ENCODE measurements around the gene FMN1. TPM values are rescaled to one million over a fixed set of nuclear protein-coding genes. Genes with fewer than 3 reads are reported as not detected.

The FMN1 gene
- total and polyA plus RNA-seq, 2 of the 8 experiments (the other 6 are each of a cell fraction or from before 2014, with no cell fraction given) = 0.27 to 3.7 TPM

DNA sequence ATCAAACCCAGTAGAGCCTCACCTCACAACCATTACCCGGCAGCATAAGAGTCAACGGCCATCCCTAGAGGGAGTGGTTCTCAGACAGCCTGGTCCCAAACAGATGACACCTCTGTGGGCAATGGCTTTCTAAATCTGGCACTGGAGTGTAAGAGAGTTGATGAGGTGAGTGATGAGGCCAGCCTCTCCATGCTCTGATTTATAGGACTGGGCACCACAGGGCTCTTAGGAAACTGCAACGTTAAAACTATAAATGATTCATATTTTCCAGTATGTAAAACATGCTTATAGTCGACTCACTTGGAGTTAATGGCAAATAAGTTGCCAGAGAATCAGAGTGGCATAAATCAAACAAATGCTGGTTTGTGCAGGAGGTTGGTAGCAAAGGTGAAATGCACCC lies 289.0 kb downstream of the FMN1 start:
- Histone ChIP-seq H3K23ac (ENCODE audit: insufficient read length) (no peak overlapping the region), H3K79me1 (ENCODE audit: low read depth, low read length) (no peaks in the 10 kb centered on the region), H2AK5ac (ENCODE audit: low read depth, low read length) (no peak overlapping the region), H2BK12ac (ENCODE audit: low read depth, low read length) (no peak overlapping the region), H2AFZ (ENCODE audit: low read length) (no peak overlapping the region), H4K8ac (ENCODE audit: extremely low read depth, insufficient read depth, low read length) (no peak overlapping the region), H3K27ac (ENCODE audit: low read depth, low read length) (no peak overlapping the region), H2BK5ac (ENCODE audit: low read depth, low read length) (no peak overlapping the region), H2BK15ac (ENCODE audit: low read length) (no peak overlapping the region), H3K4me2 (ENCODE audit: insufficient read depth in 1 of 2, low read depth in 2 of 2, low read length in 2 of 2) (no peak overlapping the region), H4K91ac (replicated peaks; ENCODE audit: insufficient read length, low read length) (no peak overlapping the region), H3K9ac (replicated peaks in 1 of 4; ENCODE audit: extremely low read depth in 1 of 4, low read depth in 3 of 4, low read length in 3 of 4) (no peak overlapping the region; a peak in 1 of 7 replicates), H3K4me1 (replicated peaks in 1 of 4; ENCODE audit: control insufficient read depth in 3 of 4, insufficient read depth in 4 of 4, low read length in 3 of 4) (peaks cover 0 to 4% (median 0%) of the 10 kb centered on the region in 4 experiments; a peak in 2 of 7 replicates), H3K9me3 (ENCODE audit: insufficient read depth in 2 of 2, low read depth in 1 of 2, low read length in 1 of 2) (no peaks in the 10 kb centered on the region), H3K79me2 (ENCODE audit: control insufficient read depth in 1 of 2, insufficient read depth in 2 of 2, low read length in 2 of 2) (no peaks in the 10 kb centered on the region), H2BK20ac (ENCODE audit: low read length) (no peak overlapping the region), H3K27me3 (replicated peaks in 1 of 4; ENCODE audit: control insufficient read depth in 3 of 4, extremely low read depth in 1 of 4, insufficient read depth in 3 of 4, low read length in 3 of 4) (no peaks in the 10 kb centered on the region), H3K4me3 (ENCODE audit: extremely low read depth in 1 of 4, insufficient read depth in 2 of 4, low read depth in 3 of 4, low read length in 4 of 4) (no peak overlapping the region), H3K14ac (ENCODE audit: insufficient read length) (no peak overlapping the region), H3K23me2 (ENCODE audit: low read depth, low read length) (no peaks in the 10 kb centered on the region), H3K56ac (replicated peaks; ENCODE audit: insufficient read length, low read depth, low read length) (no peak overlapping the region), H3K4ac (replicated peaks; ENCODE audit: insufficient read length, low read depth, low read length) (no peak overlapping the region), H3K36me3 (ENCODE audit: control insufficient read depth in 2 of 4, insufficient read depth in 4 of 4, low read length in 3 of 4) (no peaks in the 10 kb centered on the region), H4K5ac (ENCODE audit: insufficient read length, low read depth, low read length) (no peak overlapping the region), H3K18ac (ENCODE audit: extremely low read depth, low read length) (no peak overlapping the region), H4K20me1 (replicated peaks in 1 of 2; ENCODE audit: control insufficient read depth in 1 of 2, insufficient read depth in 2 of 2, low read length in 2 of 2) (no peaks in the 10 kb centered on the region), H2BK120ac (replicated peaks; ENCODE audit: low read depth, low read length) (no peak overlapping the region)
- FAIRE-seq = no peak
- ChIA-PET CTCF (ENCODE audit: partially characterized antibody) (interaction anchor here (2.9 kb wide), 1 partner anchor 31 kb away, joined by 10 read pairs; no protein-coding TSS in a partner anchor), POLR2A (ENCODE audit: partially characterized antibody) (no interaction called here)
- DNase-seq (ENCODE audit: low read depth in 1 of 2, low spot score in 2 of 2) = no peak
- 86% methylated on average over 4 of the region's 4 CpGs; no CpG with 5 or more reads in 1 of the 2 experiments for WGBS, 2 experiments (ENCODE audit: extremely low coverage in 1 of 2, insufficient coverage in 1 of 2, insufficient read length in 1 of 2, insufficient replicate concordance in 2 of 2, low coverage in 1 of 2, low lambda C conversion rate in 2 of 2, missing lambda C conversion rate in 1 of 2)
- TF ChIP-seq KDM5A (IDR thresholded peaks at IDR 0.05; ENCODE audit: low read length) (no peak), RBBP5 (IDR thresholded peaks at IDR 0.05; ENCODE audit: borderline replicate concordance, low read depth, low read length) (no peak), MAFK (IDR thresholded peaks at IDR 0.05; ENCODE audit: low read depth, low read length) (no peak), CBX8 (IDR thresholded peaks at IDR 0.05; ENCODE audit: borderline replicate concordance, low read depth, low read length) (no peak), KDM1A (IDR thresholded peaks at IDR 0.05; ENCODE audit: borderline replicate concordance, low read length) (no peak), JUN (IDR thresholded peaks at IDR 0.05; ENCODE audit: low read depth, low read length) (no peak), TCF12 (IDR thresholded peaks at IDR 0.05; ENCODE audit: low read depth, low read length) (no peak), TBP (IDR thresholded peaks at IDR 0.05; ENCODE audit: low read depth, low read length) (no peak), BRCA1 (IDR thresholded peaks at IDR 0.05; ENCODE audit: low read depth, low read length) (no peak), HDAC6 (IDR thresholded peaks at IDR 0.05; ENCODE audit: low read depth, low read length) (no peak), POU5F1 (IDR thresholded peaks at IDR 0.05; ENCODE audit: low read depth, low read length) (no peak), POLR2AphosphoS5 (IDR thresholded peaks at IDR 0.05; ENCODE audit: low read depth, low read length) (no peak), RAD21 (IDR thresholded peaks at IDR 0.05 in 1 of 2, conservative IDR thresholded peaks at IDR 0.05 in 1 of 2; ENCODE audit: low read depth in 2 of 2, low read length in 2 of 2) (no peak), KDM4A (IDR thresholded peaks at IDR 0.05; ENCODE audit: low read depth, low read length, severe bottlenecking) (no peak), SIN3A (conservative IDR thresholded peaks at IDR 0.05 in 1 of 2, IDR thresholded peaks at IDR 0.05 in 1 of 2; ENCODE audit: low read depth in 1 of 2, low read length in 2 of 2) (no peak), POLR2A (IDR thresholded peaks at IDR 0.05; ENCODE audit: control extremely low read depth in 1 of 2, low read depth in 2 of 2, low read length in 2 of 2) (no peak)
